ENCODE data around the gene SLC18A3.

- TF ChIP-seq POLR2A (IDR thresholded peaks at IDR 0.05) (no peak), CTCF (IDR thresholded peaks at IDR 0.05) (no peak)
Measured at GRCh38 chr10:49595003-49595712, 15.0 kb upstream of the SLC18A3 start.

Measured in adrenal gland (tissue), 5 donors.